HG02840 (cell line): ENCODE data around the gene DUSP22.

Experiments
- ATAC-seq: cut with Tn5 transposase; IDR thresholded peaks from one replicate; pipeline ENCODE4 v1.9.1; 2021; ENCODE audit warnings: mild to moderate bottlenecking, moderate library complexity, moderate number of reproducible peaks; ENCODE audit not compliant: unreplicated experiment, low FRiP score

The DUSP22 gene

DNA sequence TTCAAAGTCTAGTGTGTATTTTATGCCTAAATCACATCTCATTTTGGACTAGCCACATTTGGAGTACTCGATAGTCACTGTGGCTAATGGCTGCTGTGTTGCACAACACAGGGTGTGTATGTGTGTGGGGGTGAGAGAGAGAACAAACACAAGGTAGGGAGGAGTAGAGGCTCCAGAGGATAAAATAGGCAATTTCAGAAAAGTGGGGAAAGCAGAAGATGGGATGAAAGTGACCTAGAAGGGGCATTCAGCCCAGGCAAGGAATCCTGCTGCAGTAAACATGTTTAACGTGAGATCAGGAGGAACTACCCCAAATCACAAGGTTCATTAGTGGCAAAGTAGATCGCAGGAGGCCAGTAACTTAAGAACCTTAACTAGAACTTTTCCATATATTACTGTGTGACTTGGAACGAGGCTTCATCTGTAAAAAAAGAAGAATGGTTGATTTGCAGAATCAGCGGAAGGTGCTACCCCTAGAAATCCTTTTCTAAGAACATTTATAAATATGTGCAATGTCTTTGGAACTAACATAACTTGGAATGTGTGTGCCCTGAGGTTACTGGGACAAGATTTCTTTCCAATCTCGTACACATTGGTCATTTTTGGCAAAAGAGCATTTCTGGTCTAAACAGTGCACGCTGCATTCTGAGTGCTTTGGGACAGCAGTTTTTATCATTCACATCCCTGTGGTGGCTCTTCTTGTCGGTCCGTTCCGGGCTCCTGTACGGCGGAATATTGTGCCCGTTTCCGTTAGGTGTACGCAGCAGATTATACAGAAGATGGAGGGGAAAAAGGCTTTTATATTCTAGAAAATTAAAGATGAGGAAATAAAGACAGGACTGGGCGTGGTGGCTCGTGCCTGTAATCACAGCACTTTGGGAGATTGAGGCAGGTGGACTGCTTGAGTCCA is 2.6 kb downstream of the DUSP22 start:
- no peak for ATAC-seq

DNA sequence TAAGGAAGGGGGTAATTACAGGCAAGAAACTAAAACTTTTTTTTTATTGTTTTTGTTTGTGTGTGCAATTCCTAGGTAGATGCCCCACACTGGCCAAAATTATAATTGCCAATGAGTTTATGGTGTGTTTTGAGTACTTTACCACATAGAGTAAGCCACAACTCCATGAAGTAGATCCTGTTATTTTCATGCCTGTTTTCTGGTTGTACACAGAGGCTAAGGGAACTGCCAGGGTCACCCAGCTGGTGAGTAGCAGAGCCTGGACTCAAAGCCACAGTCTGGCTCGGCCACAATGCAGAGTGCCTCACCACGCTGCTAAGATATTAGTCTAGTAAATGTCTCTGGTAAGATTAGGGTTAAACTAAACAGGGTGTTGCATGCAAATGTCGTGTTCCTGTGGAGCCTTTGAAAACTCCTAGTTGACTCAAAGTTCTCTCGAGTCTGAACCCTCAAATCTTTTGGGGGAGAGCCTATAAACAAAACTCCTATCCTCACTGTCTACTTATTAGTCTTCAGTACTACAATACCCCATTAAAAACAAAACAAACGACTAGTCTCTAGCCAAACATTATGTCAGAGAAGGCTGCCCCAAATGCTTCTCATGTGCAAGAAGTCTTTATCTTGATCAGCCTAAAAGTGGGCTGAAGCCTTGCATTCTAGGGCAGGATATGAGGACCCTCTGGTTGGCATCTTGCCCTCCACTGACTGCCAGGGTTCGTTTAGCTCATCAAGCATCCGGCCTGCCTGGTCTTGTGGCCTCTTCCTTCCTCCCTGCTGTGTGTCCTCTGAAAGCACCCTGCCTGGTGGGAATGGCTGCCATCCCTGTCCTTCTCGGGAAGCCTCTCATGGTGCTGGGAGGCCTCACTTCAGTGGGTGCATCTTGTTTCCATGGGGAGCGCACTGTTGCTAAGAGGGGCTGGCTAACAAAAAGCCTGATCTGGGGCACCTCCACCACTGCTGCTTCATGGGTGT is 4.2 kb downstream of the DUSP22 start:
- ATAC-seq, result peak; percentile 22

DNA sequence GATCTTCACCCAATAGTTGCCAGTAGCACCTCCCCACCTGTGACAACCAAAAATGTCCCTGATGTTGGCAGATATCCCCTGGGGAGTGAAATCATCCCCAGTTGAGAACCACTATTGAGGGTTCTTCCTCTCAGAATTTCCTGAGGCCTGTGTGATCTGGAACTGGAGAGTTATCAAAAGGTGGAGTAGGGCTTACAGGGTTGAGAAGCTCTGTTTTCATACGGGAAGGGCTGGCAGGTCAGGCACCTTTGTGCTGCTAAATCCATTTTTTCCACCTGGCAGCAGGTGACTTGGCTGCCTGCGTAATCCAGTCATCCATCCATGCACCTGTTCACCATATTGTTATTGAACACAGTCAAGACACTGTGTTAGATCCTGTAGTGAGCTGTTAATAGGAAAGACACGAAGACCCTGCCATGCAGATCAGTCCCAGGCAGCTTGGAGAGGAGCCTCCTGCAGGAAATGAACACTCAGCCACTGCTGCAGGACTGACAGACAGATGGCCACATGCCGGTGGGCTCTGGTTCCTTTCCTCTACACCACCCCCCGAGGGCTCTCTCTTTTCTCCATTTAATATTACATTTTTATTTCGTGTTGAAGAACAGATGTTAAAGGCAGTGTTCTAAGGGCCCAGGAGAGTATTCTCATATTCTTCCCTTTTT is 5.4 kb downstream of the DUSP22 start:
- ATAC-seq, result no peak

DNA sequence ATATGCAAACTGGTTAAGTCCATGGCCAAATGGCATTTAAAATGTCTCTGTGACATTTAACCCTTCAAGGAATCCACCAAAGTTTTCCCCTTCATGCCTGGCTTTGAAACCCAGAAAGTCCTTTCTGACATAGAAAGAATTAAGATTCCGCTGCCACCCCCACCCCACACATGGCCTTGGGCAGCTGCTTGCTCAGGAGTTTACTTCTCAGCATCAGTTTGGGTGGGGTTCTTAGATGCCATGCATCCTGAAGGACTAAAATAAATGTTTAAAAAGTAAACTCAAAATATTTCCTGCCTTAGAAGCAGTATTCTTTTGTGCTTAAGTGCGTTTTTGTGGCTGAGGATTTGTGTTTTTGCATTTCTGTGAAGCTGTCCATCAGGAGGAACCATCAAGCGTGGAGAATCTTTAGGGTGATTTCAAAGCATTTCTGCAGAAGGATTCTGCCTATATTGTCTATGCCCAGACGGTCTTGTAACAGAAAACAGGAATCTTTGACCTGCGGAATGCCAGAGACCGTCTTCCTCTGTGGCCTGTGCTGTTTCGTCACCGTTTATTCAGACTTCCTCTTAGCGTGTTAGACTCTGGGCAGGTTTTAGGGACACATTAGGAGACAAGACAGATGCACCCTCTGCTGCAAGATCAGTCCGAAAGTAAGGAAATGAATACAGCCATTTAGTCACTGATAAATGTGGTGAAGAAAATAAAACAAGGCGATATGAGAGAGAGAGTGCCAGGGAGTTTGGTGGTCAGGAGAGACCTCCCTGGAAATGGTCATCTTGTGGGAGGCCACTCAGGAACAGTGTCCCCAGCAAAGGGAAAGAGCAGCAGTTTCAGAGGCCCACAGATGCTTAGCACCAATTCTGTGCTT is 6.2 kb downstream of the DUSP22 start:
- no peak for ATAC-seq

DNA sequence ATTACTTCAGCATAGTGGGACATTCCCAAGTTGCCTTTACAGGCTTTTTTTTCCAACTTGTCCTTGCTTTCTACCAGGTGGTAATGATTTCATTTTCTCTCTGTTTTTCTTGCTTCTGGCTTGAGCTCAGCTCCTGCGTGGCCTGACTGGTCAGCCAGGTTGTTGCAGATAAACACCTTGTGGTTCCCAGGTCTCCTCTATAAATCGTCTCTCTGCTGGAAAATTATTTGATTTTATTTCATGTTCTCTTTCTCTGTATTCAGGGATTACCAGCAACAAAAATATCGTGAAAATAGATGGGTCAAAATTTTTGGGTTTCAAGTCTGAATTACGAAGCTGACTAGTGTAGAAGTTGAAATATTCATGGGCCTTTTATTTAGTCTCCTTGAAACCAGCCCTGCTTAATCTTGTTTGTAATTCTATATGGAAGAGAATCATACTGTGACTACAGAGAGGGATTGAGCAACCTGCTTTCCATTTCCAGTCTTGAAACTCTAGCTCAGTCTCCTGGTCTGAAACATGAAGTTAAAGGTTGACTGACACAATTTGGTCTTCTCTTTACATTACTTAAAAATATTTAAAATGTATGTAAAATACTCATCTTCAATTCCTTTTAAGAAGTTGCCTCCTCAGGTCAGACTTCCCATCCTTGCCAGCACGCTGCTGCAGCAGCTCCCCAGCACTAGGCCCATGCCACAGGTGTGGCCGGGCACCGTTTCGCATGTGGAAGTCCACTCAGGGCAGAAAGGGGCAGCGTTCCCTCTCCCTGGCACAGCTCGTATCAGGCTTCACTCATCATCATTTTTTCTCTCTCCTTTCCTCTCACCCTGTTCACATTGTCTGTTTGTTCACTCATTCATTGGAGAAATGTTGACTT is 7.1 kb downstream of the DUSP22 start:
- ATAC-seq, result no peak

DNA sequence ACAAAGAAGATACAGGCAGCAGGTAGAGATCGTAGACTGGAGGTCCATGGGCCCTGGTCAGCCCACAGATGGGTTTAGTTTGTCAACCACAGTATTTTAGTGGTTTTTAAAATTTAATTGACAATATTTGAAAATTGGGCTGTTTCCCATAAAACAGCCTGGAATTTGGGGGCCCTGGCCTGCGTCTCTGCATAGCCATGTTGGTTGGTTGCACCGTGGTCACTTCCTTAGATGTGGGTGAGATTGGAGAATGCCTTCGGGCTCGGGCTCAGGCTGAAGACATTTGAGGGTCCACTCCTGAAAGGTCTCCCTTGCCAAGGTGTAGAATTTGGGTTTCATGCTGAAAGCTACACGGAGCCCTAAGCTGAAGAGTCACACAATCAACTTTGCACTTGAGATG is 7.7 kb downstream of the DUSP22 start:
- ATAC-seq, result no peak

DNA sequence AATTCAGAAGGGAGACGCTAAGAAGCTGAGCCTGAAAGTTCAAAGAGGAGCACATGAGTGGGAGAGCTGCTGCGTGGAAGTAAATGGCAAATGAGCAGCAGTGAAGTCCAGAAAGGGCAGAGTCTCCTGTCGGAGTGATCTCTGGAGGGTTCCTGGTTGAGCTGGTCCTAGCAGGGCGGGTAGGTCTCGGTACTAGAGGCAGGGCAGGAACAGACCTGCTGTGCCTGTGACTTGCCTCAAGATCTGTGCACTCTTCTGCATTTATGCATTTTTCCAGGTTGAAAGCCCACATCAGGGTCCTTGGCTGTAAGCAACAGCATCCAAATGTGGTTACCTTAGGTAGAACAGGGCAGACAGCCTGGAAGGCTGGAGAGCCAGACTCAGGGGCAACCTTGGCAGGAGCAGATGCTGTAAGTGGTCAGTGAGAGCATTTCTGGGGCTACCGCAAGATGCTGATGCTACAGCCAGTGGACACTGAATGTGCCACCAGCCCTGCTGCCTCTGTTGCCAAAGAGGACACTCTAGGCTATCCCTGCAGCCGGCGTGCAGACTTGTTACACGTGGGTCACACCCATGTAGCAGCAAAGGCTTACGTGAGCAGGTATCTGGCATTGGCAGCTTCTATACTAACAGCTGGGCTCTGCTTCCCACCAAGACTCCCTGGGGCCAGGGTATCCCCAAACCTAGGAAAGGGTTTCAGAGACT is 8.4 kb downstream of the DUSP22 start:
- no peak for ATAC-seq

DNA sequence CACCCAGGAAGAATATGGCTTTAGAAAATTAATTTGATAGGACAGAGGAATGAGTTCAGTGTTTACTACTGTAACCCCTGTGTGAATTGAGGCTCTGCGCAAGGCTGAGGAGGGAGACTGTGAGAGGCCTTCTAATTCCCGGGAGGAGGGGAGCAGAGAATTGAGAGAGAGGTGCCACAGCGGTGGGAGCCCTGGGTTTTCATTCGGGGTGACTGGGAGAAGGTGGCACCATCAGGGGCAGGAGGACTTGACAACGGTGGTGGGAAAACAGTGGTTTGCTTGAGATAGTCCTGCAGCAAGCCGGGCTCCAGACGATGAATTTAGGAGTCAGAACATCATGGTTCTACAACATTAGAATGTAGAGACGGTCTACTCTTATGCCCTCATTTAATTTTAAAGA is 9.2 kb downstream of the DUSP22 start:
- no peak for ATAC-seq

DNA sequence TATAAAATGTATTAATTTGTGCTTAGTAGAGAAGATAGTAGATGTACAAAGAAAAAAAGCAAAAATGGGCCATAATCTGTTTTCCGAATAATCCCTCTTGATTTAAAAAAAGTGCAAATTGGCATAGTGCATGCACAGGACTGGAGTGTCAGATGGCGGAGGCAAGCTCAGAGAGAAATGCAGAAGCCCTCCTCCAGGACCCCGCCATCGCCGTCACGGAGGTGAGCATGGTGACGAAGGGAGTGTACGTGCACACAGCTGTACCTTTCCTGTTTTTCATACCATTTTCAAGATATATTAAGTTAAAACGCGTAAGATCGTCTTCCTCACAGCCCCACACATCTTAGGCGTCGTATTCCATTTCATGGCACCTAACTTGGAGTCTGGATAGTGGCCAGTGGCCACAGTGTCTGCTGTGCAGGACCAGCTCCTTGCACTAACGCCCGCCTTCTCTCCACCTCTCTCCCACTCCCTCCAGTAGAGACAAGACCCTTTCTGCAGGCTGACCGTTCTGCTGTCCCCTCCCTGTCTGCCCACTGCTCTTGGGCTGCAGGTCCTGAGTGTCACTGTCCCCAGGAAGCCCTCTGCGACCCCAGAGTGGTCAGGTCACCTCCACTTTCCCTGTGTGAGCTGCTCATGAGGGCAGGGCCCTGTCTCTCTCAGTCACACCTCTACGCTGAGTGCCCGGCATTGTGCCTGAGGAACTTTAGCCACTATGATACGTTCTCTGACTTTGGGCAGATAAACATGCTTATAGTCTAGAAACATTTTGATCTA is 9.8 kb downstream of the DUSP22 start:
- ATAC-seq, result no peak

DNA sequence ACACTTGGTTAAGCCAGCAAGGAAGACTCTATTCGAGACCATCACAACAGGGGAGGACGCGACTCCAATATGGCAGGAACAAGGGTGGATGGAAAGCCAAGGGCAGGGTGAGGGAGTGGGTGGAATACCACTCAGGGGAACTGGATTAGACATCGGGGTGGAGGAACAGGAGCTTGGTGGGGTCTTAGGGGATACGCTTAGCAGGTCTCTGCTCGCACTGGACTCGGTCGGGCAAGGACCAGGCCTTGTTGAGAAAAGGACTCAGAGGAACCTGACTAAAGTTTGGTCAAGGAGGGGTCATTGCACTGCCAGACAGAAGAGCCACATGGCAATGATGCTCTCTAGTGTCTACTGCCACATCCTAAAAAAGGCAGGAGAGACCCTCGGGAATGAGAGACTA is 10.5 kb downstream of the DUSP22 start:
- no peak for ATAC-seq

DNA sequence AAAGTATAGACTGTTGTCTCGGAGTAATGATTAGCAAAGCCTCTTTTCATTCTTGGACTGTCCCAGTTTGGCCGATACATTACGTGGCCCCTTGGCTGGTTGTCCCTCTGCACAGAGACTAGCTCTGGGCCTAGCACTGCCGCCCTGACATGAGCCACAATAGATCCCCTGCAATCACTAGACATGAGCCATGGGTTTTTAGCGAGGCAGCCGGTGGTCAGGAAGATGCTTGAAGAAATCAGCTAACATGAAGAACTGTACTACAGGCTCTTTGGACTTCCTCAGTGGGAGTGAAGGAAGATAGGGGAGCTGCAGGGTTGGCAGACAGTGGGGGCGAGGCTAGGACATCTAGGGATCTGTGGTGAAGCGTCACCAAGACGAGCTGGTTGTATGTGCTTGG is 11.0 kb downstream of the DUSP22 start:
- no peak for ATAC-seq

DNA sequence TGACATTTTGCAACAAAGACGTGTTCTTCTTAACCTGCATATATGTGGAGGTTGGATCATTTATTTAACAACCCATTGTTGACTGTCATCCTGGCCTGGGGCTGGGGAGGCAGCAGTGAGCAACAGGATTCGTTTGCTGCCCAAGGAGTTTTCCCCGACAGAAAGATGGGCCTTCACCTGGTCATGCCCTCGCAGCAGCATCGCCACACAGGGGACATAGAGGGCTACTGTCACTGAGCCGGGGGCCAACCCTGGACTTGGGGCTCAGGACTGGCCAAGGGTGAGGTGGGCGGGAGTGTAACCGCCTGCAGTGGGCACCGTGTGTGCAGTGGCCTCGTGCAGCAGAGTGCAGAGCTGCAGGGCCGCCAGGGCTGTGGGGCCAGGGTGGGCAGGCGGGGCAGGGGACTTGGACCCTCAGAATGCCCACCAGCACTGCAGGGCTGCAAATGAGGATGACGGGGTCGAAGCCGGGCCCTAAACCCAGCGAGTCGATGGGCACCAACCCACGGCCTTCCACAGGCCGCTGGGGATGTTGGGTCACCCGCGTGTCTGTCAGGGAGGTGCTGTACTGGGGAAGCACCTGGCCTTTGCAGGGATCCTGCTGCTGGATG is 11.8 kb downstream of the DUSP22 start:
- no peak for ATAC-seq

DNA sequence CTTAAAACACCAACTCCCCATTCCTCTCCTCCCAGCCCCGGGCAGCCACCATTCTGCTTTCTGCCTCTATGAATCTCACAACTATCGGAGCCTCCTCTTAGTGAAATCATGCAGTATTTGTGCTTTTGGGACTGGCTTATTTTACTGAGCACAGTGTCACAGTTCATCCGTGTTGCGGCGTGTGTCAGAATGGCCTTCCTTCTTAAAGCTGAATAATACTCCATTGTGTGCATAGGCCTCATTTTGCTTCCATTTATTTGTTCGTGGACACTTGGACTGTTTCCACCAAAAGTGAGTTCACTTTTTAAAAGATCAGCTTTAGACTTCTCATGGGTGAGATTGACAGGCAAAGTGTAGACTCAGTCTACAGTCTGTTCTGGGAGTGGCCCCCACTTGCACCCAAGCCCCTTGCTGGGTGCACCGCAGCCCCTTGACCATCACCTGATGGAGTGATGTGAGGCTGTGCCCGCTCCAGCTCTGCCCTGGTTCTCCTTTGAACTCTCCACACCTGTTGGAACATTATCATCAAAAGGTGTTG is 12.6 kb downstream of the DUSP22 start:
- ATAC-seq, result peak; percentile 22

DNA sequence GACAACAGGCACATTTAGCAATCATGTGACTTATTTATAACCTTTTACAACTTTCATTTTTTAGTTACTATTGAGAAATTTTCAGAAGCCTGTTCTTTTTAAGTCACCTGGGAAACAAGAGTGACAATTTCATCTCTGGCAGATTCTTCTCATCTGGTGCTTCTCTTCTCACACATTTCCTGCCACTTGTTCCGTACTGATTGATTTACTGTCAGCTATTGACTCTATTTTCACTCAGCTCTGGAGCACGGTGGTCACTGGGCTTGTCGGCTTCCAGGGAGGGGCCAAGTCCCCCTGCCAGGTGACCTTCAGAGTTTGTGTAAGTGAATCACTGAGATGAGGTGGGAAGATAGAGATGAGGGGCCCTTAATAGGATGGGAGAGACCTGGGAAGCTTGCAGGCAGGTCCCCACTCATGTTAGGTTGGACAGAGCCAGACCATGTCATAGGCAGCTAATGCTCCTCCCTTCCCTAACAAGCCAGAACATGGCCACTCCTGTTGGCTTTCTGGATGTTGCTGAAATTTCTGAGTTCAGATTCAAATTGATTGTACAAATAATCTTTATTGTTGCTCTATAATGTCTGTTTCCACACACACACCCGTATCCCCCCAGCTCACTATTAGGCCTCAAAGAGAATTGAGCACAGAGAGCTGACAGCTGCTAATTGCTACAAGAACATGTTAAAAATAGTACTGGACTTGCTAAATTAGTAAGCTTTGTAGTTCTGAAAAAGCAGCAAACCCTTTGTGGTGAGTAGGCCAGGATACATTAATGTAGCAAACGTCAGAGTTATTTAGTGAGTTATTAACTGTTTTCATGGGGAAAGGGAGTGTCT is 13.3 kb downstream of the DUSP22 start:
- ATAC-seq, result peak; percentile 76

DNA sequence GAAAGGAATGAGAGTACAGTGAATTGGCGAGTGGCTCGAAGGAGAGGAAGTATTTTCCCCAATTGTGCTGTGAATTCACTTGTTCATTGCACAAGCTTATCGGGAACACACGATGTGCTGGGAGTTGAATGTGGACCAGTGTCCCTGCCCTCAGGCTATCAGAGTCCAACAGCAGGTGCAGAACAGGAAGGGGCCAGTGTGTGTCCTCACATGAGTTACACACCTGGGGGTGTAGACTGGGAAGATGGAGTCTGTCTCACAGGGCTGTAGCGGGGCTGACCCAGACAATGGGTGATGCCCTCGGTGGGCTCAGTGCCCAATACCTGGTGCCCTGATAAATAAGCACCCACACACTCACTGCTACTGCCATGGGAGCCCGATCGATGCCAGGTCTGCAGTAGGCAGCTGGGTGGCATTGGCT is 14.4 kb downstream of the DUSP22 start:
- ATAC-seq, result no peak
